T-helper 22 cell (primary cell): ENCODE measurements around the gene IL2.

ENCODE experiments used
- DNase-seq: peaks from one replicate; pipeline ENCODE4 v3.0.0-alpha.2; 2020; ENCODE audit warnings: low read depth

The IL2 gene

GRCh38 chr4:122456231-122457116 is at the start of gene IL2:
Gene IL2 (minus strand): TSS chr4:122456725. CDS start chr4:122456440, 285 bp downstream.
- no peak for DNase-seq

GRCh38 chr4:122503214-122503613 is 46.7 kb upstream of the IL2 start:
- DNase-seq: peak; percentile 14

DNA sequence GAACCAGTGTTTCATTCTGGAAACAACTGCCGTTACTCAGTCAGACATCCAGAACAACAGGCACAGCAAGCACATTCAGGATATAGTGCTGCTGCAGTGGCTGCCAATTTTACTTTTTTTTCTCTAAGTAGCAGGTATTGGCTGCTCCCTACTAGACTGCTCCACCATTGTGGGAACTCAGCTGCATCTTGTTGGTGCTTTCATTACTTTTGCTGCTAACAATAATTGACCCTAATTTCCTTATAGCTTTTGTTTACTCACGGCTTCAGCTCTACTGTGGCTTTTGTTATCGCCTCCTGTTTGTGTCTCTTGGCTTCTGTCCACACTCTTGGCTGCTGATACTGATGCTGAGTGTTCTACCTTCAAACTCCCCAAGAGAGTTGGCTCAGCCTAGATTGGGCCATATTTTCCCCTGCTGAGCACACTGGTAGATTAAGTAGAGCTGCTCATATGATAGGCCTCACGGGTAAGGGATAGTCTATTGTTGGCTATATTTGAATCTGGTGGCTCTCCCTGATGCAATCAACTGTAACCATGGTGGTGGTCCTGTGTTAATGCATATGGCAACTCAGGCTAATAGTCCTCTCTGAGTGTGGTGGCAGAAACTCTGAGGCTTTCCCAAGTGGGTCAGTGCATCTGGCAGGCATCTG is 44.5 kb upstream of the IL2 start:
- no peak for DNase-seq

GRCh38 chr4:122489061-122489460 is 32.5 kb upstream of the IL2 start:
- DNase-seq: no peak

DNA sequence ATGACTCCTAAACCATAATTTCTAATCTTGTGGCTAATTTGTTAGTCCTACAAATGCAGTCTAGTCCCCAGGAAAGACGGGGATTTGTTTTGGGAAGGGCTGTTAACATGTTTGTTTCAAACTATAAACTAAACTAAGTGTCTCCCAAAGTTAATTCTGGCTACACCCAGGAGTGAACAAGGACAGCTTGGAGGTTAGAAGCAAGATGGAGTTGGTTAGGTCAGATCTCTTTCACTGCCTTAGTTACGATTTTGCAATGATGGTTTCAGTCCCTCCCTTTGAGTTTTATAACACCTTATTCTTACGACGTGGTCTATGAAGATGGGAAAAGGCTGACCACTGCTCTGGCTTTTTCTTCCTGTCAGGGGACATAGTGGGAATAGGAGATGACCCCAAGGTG is 27.0 kb upstream of the IL2 start:
- DNase-seq: no peak

DNA sequence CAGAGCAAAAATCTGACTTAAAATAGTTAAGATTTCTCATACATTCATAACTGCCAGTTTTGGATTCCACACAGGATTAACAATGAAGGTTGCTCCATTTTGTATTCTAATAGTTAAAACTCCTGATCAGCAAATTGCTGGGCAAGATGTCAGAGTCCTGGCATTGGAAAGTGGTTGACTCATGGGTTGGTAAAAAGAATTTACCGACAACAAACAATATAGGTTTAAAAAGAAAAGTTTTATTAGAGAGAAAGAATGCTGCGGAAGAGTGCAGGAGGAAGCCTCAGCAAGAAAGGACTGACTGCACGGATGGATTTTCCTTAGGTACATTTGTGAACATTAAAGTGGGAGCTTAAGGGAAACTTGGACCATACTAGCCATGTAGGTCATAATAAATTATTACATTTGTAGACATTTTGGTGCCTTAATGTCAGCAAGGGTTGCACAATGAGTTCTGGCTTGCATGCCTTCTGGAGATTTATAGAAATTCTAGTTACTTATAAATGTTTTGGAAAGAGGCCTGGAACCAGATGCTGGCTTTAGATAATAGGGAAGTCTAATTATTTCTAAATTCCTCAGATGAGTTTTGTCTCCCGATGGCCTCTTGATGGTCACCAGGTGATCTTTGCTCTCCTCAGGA is 25.4 kb upstream of the IL2 start:
- no peak for DNase-seq

DNA sequence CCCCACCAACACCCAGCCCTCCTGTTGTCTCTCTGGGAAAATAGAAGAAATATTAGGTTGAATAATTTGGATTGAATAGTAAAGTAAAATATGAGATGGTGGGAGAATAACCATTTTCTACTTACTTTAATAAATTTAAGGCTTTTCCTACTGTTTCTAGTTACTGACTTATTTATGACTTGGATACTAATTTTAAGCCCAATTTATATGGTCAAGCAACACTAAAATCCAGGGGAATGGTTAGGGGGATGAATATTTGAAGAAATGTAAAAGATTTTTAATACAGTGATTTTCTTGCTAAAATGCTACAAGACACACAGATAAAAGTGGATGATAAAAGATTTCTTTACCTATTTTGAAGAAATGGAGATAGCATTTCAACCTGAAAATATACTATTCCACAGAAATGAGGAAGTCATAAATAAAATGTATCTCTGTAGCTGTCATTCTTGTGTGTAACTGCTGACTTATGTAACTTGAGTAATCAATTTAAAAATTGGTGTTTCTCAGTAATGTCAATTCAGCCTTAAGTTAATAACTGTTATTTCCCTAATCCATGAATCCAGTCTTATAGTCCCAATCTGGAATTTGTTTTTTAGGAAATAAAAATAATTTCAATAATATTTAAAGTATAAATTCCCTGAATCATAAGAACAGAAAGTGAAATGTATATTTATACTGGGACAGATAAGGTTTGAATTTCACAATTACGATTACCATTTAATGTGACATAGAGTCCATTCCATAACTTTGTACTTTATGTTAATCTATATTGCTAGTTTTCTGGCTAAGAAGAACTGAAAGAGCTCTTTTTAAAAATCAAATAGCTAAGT is 24.3 kb upstream of the IL2 start:
- no peak for DNase-seq

DNA sequence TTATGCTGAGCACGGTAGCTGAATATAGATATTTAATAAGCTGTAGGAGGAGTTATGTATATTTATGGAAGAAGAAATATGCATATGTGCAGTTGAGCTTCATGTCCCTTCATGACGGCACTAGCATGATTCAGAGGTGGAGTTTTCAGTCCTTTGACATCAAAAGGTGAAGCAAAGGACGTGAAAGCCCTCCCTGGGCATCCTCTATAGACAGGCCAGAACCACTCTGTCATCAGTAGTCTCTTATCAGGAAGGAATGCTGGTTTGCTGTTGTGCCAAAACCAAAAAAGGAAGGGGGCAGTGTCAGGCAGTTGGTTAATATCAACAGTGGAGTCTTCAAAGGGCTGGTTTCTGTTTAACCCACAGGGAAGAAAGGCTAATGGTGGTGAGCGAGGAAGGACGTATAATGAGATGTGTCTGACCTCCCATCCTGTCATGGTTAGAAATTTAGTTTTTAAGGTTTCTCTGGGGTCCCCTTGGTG is 23.5 kb upstream of the IL2 start:
- DNase-seq: no peak

DNA sequence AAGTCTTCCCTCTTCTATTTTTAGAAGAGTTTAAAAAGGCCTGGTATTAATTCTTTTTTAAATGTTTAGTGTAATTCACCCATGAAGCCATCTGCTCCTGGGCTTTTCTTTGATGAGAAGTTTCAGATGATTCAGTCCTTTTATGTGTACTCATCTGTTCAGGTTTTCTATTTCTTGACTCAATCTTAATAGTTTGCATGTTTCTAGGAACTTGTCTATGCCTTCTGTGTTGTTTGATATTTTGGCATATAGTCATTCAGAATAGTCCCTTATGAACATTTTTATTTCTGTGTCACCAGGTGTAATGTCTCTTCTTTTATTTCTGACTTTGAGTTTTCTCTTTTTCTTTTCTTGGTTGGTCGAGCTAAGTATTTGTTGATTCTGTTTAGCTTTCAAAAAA is 20.2 kb upstream of the IL2 start:
- no peak for DNase-seq

DNA sequence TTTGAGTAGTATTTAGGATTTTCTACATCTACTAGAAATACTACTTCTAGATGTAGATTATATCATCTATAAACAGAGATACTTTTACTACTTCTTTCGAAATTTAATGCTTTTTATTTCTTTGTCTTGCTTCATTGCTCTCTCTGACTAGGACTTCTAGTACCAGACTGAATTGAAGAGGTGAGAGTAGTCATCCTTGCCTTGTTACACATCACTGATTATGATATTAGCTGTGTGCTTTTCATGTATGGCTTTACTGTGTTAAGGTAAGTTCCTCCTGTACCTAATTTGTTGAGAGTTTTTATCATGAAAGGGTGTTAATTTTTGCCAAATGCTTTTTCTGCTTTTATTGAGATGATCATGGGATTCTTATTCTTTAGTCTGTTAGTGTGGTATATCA is 19.6 kb upstream of the IL2 start:
- no peak for DNase-seq

DNA sequence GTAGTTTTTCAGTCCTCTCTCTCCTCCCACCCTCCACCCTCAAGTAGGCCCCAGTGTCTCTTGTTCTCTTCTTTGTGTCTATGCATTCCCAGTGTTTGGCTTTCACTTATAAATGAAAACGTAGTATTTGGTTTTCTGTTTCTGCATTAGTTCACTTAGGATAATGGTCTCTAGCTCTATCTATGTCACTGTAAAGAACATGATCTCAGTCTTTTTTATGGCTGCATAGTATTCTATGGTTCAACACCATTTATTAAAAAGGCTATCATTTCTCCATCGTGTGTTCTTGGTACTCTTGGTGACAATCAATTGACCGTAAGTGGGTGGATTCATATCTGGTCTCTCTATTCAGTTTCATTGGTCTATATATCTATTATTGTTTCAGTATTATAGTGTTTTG is 18.7 kb upstream of the IL2 start:
- DNase-seq: no peak

- DNase-seq: no peak
These were observed 12.9 kb upstream of the IL2 start for GRCh38 chr4:122469457-122469856.

DNA sequence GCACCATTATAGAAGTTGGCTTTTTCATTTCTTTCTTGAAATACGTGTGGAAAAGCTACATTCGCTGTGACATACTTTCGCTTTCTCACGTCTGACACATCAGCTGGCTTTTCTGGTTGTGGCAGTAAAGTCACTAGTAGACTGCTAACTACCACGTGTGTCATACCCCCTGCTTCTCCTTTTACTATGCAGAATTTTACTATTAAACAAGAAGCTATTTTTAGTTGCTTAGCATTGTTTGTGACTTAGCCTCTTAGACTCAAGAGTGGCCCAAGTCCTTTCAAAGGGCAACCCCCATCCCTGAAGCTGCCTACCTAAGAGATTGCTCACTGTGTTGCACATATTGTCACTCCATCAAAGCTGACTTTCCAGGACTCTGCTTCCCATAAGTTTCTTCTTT is 2.1 kb upstream of the IL2 start:
- DNase-seq: peak; percentile 3

- no peak for DNase-seq
These were observed 3.0 kb downstream of the IL2 start for GRCh38 chr4:122453384-122453995.

DNA sequence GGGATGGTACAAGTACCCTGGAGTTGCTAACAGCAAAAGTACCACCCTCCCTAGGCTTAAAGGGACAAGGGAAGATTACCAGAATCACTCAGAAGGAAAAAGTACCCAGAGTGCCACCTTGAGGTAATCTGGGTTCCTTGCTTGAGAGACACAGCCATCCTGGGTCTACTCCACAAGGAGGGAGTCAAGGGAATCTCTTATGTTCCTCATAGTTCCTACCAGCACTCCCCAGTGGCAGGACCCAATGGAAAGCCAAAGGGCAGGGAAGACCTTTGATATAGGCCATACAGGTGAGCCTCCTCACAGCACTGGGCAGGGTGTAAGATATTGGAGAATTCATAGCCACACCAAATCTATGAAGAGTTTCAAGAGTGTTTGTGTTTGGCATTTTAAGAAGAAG is 5.7 kb downstream of the IL2 start:
- DNase-seq: no peak

GRCh38 chr4:122434285-122434684 is 22.2 kb downstream of the IL2 start:
- DNase-seq: no peak

DNA sequence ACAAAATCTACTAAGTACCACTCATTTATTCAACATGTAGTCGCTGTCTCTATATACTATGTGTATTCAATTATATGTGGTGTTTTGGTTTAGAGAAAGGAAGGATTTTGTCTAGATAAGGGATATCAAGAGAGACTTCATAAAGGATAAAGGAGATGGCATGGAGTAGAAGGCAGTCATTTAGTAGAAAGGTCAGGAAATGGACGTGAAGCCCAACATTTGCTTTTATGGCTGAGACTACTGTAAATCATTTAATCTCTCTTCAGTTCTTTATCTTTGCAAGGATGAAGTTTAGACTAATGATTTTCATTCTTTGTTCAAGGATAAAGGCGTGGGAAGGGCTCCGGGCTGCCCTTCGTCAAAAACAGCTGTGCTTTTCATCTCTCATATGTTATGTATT is 25.2 kb downstream of the IL2 start:
- no peak for DNase-seq

DNA sequence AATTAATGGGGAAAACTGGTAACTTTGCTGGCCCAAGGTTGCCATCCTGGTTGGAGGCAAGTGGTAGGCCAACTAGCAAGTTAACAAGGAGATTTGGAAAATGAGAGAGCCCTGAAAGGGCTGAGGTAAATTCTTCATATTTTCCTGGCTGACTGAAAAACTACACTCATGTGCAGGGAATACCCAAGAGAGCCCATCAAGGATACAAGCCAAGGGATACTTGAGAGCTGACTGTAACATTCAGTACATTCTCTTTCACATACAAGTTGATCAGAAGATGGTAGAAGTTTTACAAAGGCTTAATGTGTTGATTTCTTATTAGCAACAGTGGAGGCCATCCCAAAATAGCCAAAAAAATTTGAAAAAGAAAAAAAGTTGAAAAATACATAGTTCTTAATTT is 33.3 kb downstream of the IL2 start:
- DNase-seq: no peak

- no peak for DNase-seq
These were observed 44.0 kb downstream of the IL2 start for GRCh38 chr4:122412547-122412946.

GRCh38 chr4:122403861-122404260 is 52.7 kb downstream of the IL2 start:
- DNase-seq: no peak
